ENCODE results near the gene NBAS. TPM values are rescaled to one million over a fixed set of nuclear protein-coding genes. Genes with fewer than 3 reads are reported as not detected.

Gene NBAS
- polyA plus RNA-seq, 1 of the 3 experiments (the other 2 are of a cell fraction): 12.0 TPM

DNA sequence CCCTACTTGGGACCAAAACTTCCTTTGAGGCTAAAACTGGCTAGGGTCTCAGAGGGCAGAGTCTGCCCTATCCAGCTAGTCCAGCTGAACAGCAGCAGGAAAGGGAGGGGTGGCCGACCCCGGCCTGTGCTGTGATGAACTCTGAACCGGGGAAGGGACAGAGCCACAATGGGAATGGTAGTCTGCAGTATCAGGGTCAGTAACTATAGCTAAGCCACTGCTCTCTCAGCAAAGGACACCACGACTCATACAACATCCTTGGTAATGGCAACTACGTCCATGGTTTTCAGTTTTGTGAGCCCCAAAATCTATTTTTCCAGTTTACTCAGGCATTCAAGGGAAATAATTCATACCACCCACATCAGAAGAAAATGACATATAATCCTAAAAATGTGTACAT is 75.2 kb downstream of the NBAS start:
- no peaks in the 10 kb centered on the region for H3K27me3 ChIP-seq (ENCODE audit: insufficient read depth)
- DNase-seq: no peak
- H2AFZ ChIP-seq (ENCODE audit: low read depth): no peak overlapping the region
- no peak overlapping the region for H3K27ac ChIP-seq (ENCODE audit: low read depth in 2 of 2, low read length in 1 of 2)
- H3K4me1 ChIP-seq (ENCODE audit: control insufficient read depth in 1 of 2, insufficient read depth in 2 of 2, low read depth in 1 of 2, low read length in 1 of 2): no peaks in the 10 kb centered on the region
- no peak for TF ChIP-seq YY1 (IDR thresholded peaks at IDR 0.05; ENCODE audit: low read depth)
- TF ChIP-seq, protein P1, sequence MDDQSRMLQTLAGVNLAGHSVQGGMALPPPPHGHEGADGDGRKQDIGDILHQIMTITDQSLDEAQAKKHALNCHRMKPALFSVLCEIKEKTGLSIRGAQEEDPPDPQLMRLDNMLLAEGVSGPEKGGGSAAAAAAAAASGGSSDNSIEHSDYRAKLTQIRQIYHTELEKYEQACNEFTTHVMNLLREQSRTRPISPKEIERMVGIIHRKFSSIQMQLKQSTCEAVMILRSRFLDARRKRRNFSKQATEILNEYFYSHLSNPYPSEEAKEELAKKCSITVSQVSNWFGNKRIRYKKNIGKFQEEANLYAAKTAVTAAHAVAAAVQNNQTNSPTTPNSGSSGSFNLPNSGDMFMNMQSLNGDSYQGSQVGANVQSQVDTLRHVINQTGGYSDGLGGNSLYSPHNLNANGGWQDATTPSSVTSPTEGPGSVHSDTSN (IDR thresholded peaks at IDR 0.05): no peak
- TF ChIP-seq MEF2A (IDR thresholded peaks at IDR 0.05; ENCODE audit: borderline replicate concordance, low read depth): no peak
- no peak for TF ChIP-seq POLR2AphosphoS5 (IDR thresholded peaks at IDR 0.05; ENCODE audit: low read depth, low read length)
- no peak for TF ChIP-seq CHD2 (IDR thresholded peaks at IDR 0.05; ENCODE audit: low read length, partially characterized antibody)
- no peak overlapping the region for H3K4me2 ChIP-seq
- ChIA-PET POLR2A (no interaction called here), CTCF (interaction anchor here (1.8 to 3.1 kb wide), 2 partner anchors 11 to 91 kb away, joined by 4 to 13 read pairs; no protein-coding TSS in a partner anchor)
- H3F3A ChIP-seq (replicated peaks; ENCODE audit: insufficient read depth): no peaks in the 10 kb centered on the region
- H4K20me1 ChIP-seq (ENCODE audit: insufficient read depth): no peaks in the 10 kb centered on the region
- H3K9ac ChIP-seq: no peak overlapping the region
- H3K9me2 ChIP-seq: no peaks in the 10 kb centered on the region
- H3K9me3 ChIP-seq: no peaks in the 10 kb centered on the region
- H3K36me3 ChIP-seq (replicated peaks in 1 of 2; ENCODE audit: control insufficient read depth in 1 of 2, insufficient read depth in 2 of 2, low read length in 1 of 2): peaks cover 41 to 56% of the 10 kb centered on the region in 2 experiments
- H3K4me3 ChIP-seq (ENCODE audit: low read depth in 2 of 2, low read length in 1 of 2): no peak overlapping the region
- 90% methylated on average over 4 of the region's 5 CpGs for WGBS (ENCODE audit: low lambda C conversion rate)
- no peaks in the 10 kb centered on the region for H3K79me2 ChIP-seq (ENCODE audit: insufficient read depth)

DNA sequence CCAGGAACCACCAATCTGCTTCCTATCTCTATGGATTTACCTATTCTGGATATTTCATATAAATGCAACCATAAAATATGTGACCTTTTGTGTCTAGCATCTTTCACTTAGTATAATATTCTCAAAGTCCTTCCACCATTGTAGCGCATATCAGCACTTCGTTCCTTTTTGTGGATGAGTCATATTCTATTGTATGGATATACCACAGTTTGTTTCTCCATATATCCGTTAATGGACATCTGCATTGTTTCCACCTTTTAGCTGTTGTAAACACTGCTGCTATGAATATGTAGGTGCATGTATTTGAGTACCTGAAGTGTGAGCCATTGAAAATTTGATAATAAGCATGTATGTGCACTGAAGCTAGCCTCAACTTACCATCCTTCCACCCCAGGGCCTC is 80.1 kb downstream of the NBAS start:
- H3K27ac ChIP-seq (ENCODE audit: low read depth in 2 of 2, low read length in 1 of 2): no peak overlapping the region
- H3K9ac ChIP-seq: no peak overlapping the region
- H3K79me2 ChIP-seq (ENCODE audit: insufficient read depth): no peaks in the 10 kb centered on the region
- H3K9me3 ChIP-seq: no peaks in the 10 kb centered on the region
- no peaks in the 10 kb centered on the region for H3K9me2 ChIP-seq
- no peaks in the 10 kb centered on the region for H3K4me1 ChIP-seq (ENCODE audit: control insufficient read depth in 1 of 2, insufficient read depth in 2 of 2, low read depth in 1 of 2, low read length in 1 of 2)
- peaks cover 35 to 54% of the 10 kb centered on the region in 2 experiments for H3K36me3 ChIP-seq (replicated peaks in 1 of 2; ENCODE audit: control insufficient read depth in 1 of 2, insufficient read depth in 2 of 2, low read length in 1 of 2)
- no peak overlapping the region for H3K4me2 ChIP-seq
- 95% methylated on average over 3 of the region's 3 CpGs for WGBS (ENCODE audit: low lambda C conversion rate)
- POLR2A ChIA-PET: no interaction called here
- DNase-seq: no peak
- H3K27me3 ChIP-seq (ENCODE audit: insufficient read depth): no peaks in the 10 kb centered on the region
- no peak overlapping the region for H2AFZ ChIP-seq (ENCODE audit: low read depth)
- H3K4me3 ChIP-seq (ENCODE audit: low read depth in 2 of 2, low read length in 1 of 2): no peak overlapping the region
- peaks cover 3% of the 10 kb centered on the region for H3F3A ChIP-seq (replicated peaks; ENCODE audit: insufficient read depth)
- CTCF ChIA-PET: no interaction called here
- TF ChIP-seq NRF1 (IDR thresholded peaks at IDR 0.05; ENCODE audit: low read depth, low read length) (no peak), SMC3 (IDR thresholded peaks at IDR 0.05; ENCODE audit: low read depth, low read length) (no peak), GATA2 (CRISPR knock-in tag; IDR thresholded peaks at IDR 0.05) (no peak)
- no peaks in the 10 kb centered on the region for H4K20me1 ChIP-seq (ENCODE audit: insufficient read depth)

DNA sequence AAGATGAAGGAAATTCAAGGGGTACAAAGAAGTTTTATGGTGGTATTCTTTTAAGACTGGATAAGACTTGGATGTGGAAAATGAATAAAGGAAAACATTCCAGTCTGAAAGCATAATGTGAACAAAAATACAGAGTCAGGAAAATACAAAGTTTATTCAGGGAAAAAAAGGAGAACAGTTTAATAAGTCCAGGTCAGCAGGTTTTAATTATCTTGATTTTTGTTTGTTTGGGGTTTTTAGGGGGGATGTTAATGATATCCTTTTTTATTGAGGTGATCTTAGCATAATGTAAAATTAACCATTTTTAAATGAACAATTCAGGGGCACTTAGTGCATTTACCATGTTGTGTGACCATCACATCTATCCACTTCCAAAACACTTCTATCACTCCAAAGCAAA is 80.6 kb downstream of the NBAS start:
- CTCF ChIA-PET: interaction anchor here (0.6 kb wide), 1 partner anchor 54 kb away, joined by 3 read pairs; no protein-coding TSS in a partner anchor

More for the DNA sequence above, 80.6 kb downstream of the NBAS start:
- peaks cover 35 to 54% of the 10 kb centered on the region in 2 experiments for H3K36me3 ChIP-seq (replicated peaks in 1 of 2; ENCODE audit: control insufficient read depth in 1 of 2, insufficient read depth in 2 of 2, low read length in 1 of 2)
- no peak overlapping the region for H2AFZ ChIP-seq (ENCODE audit: low read depth)
- H3K9me2 ChIP-seq: no peaks in the 10 kb centered on the region
- H3K4me3 ChIP-seq (ENCODE audit: low read depth in 2 of 2, low read length in 1 of 2): no peak overlapping the region
- H4K20me1 ChIP-seq (ENCODE audit: insufficient read depth): no peaks in the 10 kb centered on the region
- H3K4me1 ChIP-seq (ENCODE audit: control insufficient read depth in 1 of 2, insufficient read depth in 2 of 2, low read depth in 1 of 2, low read length in 1 of 2): no peaks in the 10 kb centered on the region
- H3K27me3 ChIP-seq (ENCODE audit: insufficient read depth): no peaks in the 10 kb centered on the region
- TF ChIP-seq GABPA (IDR thresholded peaks at IDR 0.05; ENCODE audit: low read depth) (no peak), YY1 (IDR thresholded peaks at IDR 0.05; ENCODE audit: low read depth) (no peak), FOSL2 (IDR thresholded peaks at IDR 0.05; ENCODE audit: borderline replicate concordance, low read depth) (no peak), SMC3 (IDR thresholded peaks at IDR 0.05; ENCODE audit: low read depth, low read length) (no peak), TCF12 (IDR thresholded peaks at IDR 0.05) (no peak), MXI1 (IDR thresholded peaks at IDR 0.05; ENCODE audit: low read depth, low read length) (no peak), EP300 (IDR thresholded peaks at IDR 0.05; ENCODE audit: borderline replicate concordance in 1 of 2, low read depth in 1 of 2, low read length in 1 of 2) (no peak), POLR2AphosphoS5 (IDR thresholded peaks at IDR 0.05; ENCODE audit: low read depth, low read length) (no peak), GATA2 (CRISPR knock-in tag; IDR thresholded peaks at IDR 0.05) (no peak)
- TF ChIP-seq, protein P2, sequence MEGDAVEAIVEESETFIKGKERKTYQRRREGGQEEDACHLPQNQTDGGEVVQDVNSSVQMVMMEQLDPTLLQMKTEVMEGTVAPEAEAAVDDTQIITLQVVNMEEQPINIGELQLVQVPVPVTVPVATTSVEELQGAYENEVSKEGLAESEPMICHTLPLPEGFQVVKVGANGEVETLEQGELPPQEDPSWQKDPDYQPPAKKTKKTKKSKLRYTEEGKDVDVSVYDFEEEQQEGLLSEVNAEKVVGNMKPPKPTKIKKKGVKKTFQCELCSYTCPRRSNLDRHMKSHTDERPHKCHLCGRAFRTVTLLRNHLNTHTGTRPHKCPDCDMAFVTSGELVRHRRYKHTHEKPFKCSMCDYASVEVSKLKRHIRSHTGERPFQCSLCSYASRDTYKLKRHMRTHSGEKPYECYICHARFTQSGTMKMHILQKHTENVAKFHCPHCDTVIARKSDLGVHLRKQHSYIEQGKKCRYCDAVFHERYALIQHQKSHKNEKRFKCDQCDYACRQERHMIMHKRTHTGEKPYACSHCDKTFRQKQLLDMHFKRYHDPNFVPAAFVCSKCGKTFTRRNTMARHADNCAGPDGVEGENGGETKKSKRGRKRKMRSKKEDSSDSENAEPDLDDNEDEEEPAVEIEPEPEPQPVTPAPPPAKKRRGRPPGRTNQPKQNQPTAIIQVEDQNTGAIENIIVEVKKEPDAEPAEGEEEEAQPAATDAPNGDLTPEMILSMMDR (IDR thresholded peaks at IDR 0.05): no peak
- no peak overlapping the region for H3K4me2 ChIP-seq
- no peaks in the 10 kb centered on the region for H3K79me2 ChIP-seq (ENCODE audit: insufficient read depth)
- H3K9ac ChIP-seq: no peak overlapping the region
- no peak overlapping the region for H3K27ac ChIP-seq (ENCODE audit: low read depth in 2 of 2, low read length in 1 of 2)
- no peak for DNase-seq
- POLR2A ChIA-PET: no interaction called here
- no peaks in the 10 kb centered on the region for H3K9me3 ChIP-seq
- peaks cover 3% of the 10 kb centered on the region for H3F3A ChIP-seq (replicated peaks; ENCODE audit: insufficient read depth)

All from SK-N-SH (cell line).